Lower lobe of right lung (tissue), 2 donors: ENCODE measurements around the gene VAX1. TPM values are rescaled to one million over a fixed set of nuclear protein-coding genes. Genes with fewer than 3 reads are reported as not detected.

Experiments used
- ATAC-seq, 2 donors: fragments of 200-7000 bp; cut with Tn5 transposase; one replicate each; pipeline ENCODE4 v1.9.1; 2020 to 2022; ENCODE audit warnings: mild to moderate bottlenecking in 2 of 2, moderate library complexity in 2 of 2
- DNase-seq: peaks from one replicate; pipeline ENCODE4 v3.0.0-alpha.2; 2020
- H3K27ac ChIP-seq: fragments of 200-600 bp; one replicate; pipeline ENCODE4 v1.8.0; 2022
- H3K27me3 ChIP-seq: fragments of 200-600 bp; one replicate; pipeline ENCODE4 v1.8.0; 2022; ENCODE audit warnings: low read depth
- H3K36me3 ChIP-seq: fragments of 200-600 bp; one replicate; pipeline ENCODE4 v1.8.0; 2022; ENCODE audit warnings: mild to moderate bottlenecking
- H3K4me1 ChIP-seq: fragments of 200-600 bp; one replicate; pipeline ENCODE4 v1.8.0; 2022
- H3K4me3 ChIP-seq: fragments of 200-600 bp; one replicate; pipeline ENCODE4 v1.8.0; 2022; ENCODE audit warnings: mild to moderate bottlenecking
- H3K9me3 ChIP-seq: fragments of 200-600 bp; one replicate; pipeline ENCODE4 v1.8.0; 2022
- intact Hi-C: fragments of 100-400 bp; cut with DNase I; formaldehyde crosslinking; loops from one replicate; pipeline ENCODE4 v1.11.0; 2022
- total RNA-seq: library from RNA; stranded (reverse); fragmentation: NEBNext Ultra II Directional; extraction: Animal tissue kit (Norgen Biotek cat#: 25700); gene quantifications from one replicate; pipeline ENCODE4 v1.2.1, GENCODE V29; 2021
- TF ChIP-seq, protein P1 (sequence below): fragments of 200-600 bp; IDR thresholded peaks from one replicate; pipeline ENCODE4 v1.8.0; 2022; ENCODE audit warnings: antibody characterized with exemption, mild to moderate bottlenecking
- donor health status: DM: no; HTN: yes; CAD: no; lungs with severe emphysema.

Gene VAX1
- total RNA-seq, 1 donor from 2014 or later: not detected

DNA sequence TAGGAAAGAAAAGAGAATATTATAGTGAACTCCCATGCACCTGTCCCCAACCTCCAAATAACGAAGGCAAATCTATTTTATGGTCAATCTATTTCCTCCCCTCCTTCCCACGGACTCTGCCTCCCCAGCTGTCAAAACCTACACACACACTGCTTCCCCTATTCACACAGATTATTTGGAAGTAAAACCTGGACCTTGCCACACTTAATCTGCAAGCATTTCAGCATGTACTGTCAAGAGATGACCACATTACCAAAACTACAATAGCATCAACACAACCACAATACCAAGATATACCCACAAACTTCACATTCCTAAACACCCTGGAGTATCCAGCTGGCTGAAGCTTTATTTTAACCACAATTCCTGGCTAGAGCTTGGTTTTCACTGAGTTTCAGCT lies 31.4 kb upstream of the VAX1 start:
- Histone ChIP-seq H3K27me3 (peaks cover 97% of the 10 kb centered on the region), H3K9me3 (no peaks in the 10 kb centered on the region), H3K4me3 (no peak overlapping the region), H3K36me3 (no peaks in the 10 kb centered on the region), H3K27ac (no peak overlapping the region), H3K4me1 (peaks cover 26% of the 10 kb centered on the region)
- TF ChIP-seq, protein P1, sequence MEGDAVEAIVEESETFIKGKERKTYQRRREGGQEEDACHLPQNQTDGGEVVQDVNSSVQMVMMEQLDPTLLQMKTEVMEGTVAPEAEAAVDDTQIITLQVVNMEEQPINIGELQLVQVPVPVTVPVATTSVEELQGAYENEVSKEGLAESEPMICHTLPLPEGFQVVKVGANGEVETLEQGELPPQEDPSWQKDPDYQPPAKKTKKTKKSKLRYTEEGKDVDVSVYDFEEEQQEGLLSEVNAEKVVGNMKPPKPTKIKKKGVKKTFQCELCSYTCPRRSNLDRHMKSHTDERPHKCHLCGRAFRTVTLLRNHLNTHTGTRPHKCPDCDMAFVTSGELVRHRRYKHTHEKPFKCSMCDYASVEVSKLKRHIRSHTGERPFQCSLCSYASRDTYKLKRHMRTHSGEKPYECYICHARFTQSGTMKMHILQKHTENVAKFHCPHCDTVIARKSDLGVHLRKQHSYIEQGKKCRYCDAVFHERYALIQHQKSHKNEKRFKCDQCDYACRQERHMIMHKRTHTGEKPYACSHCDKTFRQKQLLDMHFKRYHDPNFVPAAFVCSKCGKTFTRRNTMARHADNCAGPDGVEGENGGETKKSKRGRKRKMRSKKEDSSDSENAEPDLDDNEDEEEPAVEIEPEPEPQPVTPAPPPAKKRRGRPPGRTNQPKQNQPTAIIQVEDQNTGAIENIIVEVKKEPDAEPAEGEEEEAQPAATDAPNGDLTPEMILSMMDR: no peak
- intact Hi-C loops: no loop called here
- no peak for DNase-seq
- no peak for ATAC-seq

DNA sequence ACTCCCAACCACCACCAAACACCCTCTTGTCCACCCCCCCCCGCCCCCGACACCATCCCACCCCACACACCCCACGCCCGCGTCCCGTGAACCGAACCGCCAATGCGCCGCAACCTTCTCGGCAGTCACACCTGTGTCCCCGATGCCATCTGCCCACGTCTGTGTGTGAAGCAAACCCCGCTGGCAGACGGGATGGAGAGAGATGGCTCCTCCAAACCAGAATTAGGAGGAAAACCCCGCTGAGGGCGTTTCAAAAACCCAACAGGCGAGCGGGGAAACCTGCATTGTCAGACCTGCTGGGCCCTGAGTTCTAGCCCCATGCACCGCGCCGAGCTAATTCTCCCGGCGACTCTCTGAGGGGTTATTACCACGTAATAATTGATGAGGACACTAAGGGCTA lies 30.7 kb upstream of the VAX1 start:
- no peak overlapping the region for H3K27ac ChIP-seq
- ATAC-seq: no peak
- H3K4me1 ChIP-seq: peaks cover 26% of the 10 kb centered on the region
- peaks cover 99% of the 10 kb centered on the region for H3K27me3 ChIP-seq
- DNase-seq: no peak
- no peaks in the 10 kb centered on the region for H3K36me3 ChIP-seq
- H3K9me3 ChIP-seq: no peaks in the 10 kb centered on the region
- TF ChIP-seq, protein P1: no peak
- H3K4me3 ChIP-seq: no peak overlapping the region
- intact Hi-C loops: no loop called here

DNA sequence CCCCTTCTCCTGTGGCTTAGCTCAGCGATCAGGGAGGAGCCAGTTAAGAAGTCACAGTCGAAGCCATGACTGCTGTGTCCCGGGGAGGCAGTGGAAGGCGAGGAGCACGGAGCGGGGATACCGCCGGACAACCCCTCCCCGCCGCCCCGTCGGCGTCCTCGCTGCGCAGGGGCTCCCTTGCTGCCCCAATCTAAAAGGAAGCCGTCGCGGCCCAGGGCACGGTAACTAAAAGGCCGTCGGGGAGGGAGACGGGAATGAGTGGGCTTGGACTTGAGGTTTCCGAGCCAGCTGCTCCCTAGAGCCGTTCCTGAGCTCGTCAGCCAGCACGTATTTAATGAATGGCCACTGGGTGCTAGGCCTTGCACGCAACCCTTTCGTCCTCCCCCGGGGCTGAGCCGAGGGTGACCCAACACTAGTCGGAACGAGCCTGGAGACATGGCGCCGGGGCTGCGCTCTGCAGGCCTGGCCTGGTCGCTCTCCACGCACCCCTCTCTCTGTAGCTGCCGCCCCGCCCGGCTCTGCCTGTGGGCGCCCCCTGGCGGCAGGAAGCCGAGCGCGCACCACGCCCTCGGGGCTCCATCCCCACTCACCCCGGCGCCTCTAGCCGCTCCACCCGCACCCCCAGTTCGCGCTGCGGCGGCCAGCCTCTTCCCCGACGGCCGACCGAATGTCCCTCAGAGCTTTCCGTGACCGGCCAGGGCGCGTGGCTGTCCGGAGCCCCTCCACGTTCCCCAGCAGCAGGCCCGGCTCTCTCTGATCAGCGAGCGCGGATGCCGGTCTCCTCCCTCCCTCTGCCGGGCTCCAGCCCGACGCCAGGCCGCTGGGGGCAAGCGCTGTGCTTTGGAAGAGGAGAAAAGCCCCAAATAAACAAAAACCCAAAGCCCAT lies 30.0 kb upstream of the VAX1 start:
- ATAC-seq: peak; percentile 94

DNA sequence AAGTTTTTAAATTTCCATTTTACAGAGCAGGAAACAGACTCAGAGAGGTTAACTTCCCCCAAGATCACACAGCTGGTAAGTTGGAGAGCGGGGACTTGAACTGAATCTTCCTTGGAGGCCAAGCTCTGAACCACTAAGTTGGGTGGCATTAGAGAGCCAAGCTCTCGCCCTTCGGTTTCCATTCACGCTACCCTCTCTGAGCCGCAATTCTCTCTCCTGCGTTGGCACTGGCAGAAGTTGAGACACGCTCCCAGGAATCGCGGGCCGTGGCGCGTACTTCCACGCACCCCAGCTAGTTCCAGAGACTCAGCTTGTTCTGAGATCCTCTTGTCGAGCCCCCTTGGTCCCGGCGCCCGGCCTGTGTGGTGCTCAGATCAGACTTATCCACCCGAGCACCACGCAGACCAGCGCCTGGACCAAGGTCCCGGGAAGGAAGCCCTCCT lies 29.3 kb upstream of the VAX1 start:
- TF ChIP-seq, protein P1: no peak
- intact Hi-C loops: no loop called here
- Histone ChIP-seq H3K4me3 (no peak overlapping the region), H3K27ac (no peak overlapping the region), H3K27me3 (peaks cover 99% of the 10 kb centered on the region), H3K4me1 (peaks cover 37% of the 10 kb centered on the region), H3K36me3 (no peaks in the 10 kb centered on the region), H3K9me3 (no peaks in the 10 kb centered on the region)
- ATAC-seq (no peak), DNase-seq (no peak)

More for the DNA sequence above, 30.0 kb upstream of the VAX1 start:
- no peak overlapping the region for H3K27ac ChIP-seq
- H3K9me3 ChIP-seq: no peaks in the 10 kb centered on the region
- intact Hi-C loops: no loop called here
- peaks cover 33% of the 10 kb centered on the region for H3K4me1 ChIP-seq
- H3K4me3 ChIP-seq: peak overlapping the region; percentile 22
- H3K27me3 ChIP-seq: peaks cover 99% of the 10 kb centered on the region
- peak; percentile 78 for DNase-seq
- TF ChIP-seq, protein P1: peak; percentile 94
- H3K36me3 ChIP-seq: no peaks in the 10 kb centered on the region

DNA sequence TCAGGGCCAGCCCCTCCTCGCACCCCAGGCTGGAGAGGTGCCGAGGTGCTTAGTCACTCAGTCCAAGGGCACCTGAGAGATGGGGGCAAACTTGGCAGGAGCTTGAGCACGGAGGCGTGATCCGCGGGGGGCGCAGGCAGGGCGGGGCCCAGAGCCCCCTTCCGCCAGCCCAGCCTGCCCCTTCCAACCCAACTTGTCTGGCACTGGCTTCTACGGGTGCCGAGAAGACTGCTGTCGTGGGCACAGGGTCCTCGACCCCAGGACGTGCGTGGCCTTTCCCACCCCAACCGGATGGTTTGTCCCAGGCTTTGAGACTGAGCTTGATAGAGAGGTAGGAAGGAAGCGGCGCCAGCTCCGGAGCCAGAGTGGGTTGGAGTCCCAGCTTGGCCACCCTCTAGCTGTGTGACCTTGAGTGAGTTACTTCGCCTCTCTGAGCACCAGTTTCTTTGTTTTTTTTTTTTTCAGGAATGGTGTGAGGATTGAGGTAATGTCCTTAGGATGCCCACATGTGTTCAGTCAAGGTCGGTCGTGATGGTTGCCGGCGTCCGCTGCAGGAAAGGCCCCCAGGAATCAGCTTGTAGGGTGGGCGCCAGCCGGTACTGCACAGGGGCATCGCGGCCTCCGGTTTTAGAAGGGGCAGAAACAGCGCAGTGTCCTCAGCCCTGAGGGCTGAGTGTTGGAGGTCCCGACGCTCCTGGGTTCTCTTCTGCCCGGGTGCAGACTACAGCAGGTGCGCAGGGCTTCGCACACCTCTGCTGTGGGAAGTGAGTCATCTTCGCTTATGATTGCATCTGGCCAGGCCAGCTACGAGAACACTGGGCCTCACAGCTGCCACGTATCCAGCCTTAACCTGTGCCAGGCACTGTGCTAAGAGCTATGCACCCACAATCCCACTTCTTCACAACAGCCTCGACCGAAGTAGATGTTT lies 28.6 kb upstream of the VAX1 start:
- ATAC-seq: no peak
- no peak for DNase-seq
- Histone ChIP-seq H3K36me3 (no peaks in the 10 kb centered on the region), H3K4me3 (no peak overlapping the region), H3K27ac (no peak overlapping the region), H3K9me3 (no peaks in the 10 kb centered on the region), H3K4me1 (peaks cover 37% of the 10 kb centered on the region), H3K27me3 (peaks cover 99% of the 10 kb centered on the region)
- intact Hi-C loops: no loop called here
- TF ChIP-seq, protein P1: no peak
